Measurements from ENCODE around the gene SGCD.

Gene SGCD

DNA sequence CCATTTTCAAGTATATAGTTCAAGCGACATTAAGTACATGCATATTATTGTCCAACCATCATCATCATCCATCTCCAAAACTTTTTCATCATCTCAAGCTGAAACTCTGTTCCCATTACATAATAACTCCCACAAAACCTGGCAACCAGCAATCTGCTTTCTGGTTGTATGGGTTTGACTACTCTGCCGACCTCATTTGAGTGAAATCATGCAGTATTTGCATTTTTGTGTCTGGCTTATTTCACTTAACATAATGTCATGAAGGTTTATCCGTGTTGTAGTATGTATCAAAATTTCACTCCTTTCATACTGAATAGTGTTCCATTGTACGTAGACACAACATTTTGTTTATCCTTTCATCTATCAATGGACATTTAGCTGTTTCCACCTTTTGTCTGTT is 74.8 kb downstream of the SGCD start:
- DNase-seq (ENCODE audit: low read depth), result no peak

DNA sequence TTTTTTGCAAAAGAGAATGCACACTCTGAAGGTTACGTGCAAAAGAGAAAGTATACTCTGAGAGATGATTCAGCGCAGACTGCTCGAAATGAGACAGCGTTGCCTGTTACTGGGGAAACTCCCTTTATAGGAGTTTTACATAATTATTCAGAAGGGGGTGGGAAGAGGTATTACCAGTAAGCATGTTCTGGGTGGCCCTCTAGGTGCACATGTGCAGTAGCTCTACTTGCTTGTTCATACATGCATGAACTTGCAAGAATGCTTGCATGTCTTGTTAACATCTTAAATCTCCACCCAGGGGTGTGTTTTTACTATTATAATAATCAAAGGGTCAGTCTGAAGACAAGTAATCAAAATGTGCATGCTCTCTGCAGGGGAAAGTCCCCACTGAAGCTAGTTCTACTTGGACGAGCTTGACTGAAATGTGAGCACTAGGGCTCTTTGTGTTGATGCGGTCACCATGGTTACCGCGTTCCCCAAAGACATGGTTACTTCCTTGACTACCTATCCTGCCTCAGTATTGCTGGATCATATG is 75.5 kb downstream of the SGCD start:
- no peak for DNase-seq (ENCODE audit: low read depth)

DNA sequence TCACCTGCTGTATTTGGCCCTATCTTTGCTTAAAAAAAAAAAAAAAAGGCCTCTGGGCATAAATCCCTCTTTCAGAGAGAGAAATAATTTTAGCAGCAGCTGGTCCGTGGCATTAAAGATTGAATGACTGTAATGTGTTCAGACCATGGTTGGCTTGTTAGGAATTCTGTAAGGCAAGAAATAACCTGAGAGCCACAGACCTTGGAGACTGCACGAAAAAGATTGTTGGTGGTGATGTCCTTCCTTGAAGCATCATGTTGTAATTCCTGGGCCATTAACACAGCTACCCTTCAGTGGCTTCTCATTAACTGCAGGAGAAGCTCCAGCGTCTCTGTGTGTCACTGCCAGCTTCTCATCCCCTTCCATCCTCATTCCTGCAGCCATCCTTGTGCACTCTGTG is 79.0 kb downstream of the SGCD start:
- DNase-seq (ENCODE audit: low read depth), result no peak

DNA sequence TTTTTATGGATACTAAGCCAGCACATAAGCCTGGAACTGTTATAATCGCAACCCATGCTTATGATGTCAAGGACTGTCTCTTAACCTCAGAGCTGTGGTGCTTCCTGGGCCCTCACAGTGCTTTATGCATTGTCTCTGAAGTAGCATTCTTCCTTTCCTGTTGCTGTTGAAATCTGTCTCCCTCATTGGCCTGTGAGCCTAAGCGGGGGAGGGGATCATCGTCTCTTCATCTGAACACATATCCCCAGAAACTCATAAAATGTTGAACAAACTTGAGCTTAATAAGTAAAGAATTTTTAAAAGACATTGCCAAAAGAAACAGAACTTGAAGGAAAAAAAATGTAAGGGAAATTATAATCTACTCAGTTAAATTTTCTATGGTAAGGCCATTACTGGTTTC is 80.3 kb downstream of the SGCD start:
- no peak for DNase-seq (ENCODE audit: low read depth)

DNA sequence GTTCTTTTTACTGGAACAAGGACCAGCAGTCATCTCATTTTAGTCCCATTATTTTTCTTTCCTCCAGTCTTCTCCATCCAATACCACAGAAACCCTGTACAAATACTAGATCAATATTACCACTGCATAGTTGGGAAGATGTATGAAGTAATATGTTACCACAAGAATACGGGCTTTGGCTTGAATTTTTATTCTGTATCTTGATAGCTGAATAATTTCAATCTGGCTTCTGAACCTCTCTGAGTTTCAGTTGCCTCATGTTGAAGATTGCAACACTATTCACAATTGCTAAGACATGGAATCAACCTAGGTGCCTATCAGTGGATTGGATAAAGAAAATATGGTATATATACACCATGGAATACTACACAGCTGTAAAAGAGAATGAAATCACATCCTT is 82.9 kb downstream of the SGCD start:
- no peak for DNase-seq (ENCODE audit: low read depth)

DNA sequence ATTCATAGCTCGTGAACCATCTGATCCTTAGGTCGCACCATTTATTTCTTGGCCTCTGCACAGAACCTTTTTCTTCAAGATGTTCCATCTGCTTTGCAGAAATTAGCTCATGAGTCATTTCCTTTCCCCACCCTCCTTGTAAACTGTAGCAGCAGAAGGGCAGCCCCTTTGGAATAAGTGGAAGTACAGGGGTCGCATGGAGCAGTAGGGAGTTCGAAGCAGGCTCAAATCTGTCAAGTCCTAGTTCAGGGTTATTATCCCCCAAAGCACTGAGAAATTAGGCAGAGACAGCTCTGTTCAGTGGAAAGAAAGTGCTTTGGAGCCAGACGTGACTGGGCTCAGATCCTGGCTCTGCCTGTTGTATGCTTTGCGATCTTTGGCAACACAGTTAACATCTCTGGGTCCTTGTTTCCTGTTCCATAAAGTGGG is 84.2 kb downstream of the SGCD start:
- no peak for DNase-seq (ENCODE audit: low read depth)

DNA sequence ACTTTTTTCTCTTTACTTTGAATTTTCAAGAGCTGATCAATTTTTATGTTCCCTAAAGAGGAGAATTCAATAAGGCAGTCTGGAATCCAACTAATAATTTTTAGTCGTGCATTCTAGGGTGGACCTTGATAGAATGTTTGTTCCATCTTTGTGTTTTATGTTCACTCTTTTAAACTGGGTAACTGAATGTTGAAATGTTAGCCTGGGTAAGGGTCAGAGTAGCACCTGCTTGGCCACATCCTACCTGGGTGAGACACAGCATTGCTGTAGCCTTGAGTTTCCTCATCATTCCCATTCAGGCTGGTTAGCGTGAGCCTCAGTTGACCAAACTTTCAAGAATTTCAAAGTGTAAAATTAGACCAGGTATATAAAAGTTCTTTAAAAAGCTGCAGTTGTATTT is 85.0 kb downstream of the SGCD start:
- no peak for DNase-seq (ENCODE audit: low read depth)

DNA sequence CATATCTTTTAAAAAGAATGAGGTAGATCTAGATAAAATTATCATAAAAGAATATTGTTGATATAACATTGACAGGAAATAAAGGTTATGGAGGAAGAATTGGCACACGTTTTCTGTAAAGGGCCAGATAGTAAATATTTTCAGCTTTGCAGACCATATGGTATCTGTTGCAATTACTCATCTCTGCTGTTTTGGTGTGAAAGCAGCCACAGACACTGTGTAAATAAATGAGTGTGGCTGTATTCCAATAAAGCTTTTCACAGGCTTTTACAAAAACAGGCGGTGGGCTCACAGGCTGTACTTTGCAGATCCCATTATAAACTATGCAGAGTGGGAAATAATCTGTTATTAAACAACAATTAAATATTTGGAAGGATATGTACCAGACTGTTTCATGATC is 87.4 kb downstream of the SGCD start:
- DNase-seq (ENCODE audit: low read depth), result no peak

DNA sequence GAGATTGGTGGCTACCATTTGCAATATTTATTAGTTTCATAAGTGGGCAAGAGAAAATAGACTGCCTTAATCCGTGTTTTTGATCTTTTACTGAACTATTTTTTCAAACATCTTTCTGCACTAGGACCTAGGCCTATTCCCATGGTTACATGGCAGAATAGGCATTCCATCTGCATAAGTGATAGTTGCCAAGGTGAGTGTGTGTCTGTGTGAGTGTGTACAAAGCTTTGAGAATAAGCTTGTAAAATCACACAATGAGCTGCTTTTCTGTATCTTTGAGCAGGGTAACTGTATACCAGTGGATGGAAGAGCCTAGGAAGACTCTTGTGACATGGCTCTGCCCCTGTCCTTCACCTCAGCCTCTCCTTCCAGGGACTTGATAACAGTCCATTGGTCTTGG is 92.7 kb downstream of the SGCD start:
- DNase-seq (ENCODE audit: low read depth), result no peak

DNA sequence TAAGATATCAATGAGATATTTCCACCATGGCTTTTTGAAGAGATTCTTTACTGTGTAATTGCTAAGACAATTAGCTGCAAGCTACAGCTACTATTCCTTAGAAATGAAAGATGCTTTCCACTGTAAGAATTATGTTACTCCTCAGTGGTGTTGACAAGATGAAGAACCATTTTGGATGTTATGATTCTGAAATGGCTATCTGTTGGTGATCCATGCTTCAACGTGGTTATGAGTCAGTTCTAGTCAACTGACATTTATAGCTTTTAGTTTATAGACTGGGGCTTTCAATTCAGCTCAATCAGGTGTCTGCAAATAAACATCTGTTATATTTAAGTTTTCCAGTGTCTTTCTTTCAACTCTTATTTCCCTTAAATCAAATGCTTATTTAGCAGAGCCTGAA is 93.7 kb downstream of the SGCD start:
- DNase-seq (ENCODE audit: low read depth), result no peak

DNA sequence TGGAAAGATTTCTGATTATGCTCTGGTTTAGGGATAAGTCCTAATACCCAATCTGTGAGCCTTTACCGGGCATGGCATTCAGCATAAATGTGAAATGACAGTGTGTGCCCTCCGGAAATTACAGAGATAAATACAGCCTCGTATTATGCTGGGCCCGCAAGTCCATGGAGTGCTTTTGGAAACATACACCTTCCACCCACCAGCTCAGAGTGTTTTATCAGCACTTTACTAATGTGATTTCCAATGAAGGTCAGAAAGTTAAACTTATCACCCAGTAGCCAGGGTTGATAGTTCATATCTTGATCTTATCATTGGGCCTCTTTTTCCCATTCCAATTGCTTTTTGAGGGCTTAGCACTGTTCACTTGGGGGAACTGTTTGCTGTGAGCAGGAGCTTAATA is 94.8 kb downstream of the SGCD start:
- DNase-seq (ENCODE audit: low read depth), result no peak

DNA sequence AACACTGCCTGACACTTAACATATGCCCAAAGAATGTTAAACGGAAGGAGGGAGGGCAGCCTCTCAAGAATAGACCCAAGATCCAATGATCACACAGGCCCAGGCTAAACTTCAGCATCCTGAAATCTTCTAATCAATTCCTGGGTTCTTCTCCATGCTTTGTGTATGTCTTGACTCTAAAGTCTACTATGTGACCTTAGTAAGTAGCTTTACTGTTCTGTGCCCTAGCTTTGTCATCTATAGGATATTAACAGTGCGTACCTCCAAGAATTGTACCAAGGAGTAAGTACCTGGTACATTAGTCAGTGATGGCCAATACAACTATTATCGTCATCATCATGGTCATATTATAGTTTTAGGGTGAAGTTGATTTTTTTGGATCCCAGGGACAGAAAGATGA is 96.6 kb downstream of the SGCD start:
- no peak for DNase-seq (ENCODE audit: low read depth)

DNA sequence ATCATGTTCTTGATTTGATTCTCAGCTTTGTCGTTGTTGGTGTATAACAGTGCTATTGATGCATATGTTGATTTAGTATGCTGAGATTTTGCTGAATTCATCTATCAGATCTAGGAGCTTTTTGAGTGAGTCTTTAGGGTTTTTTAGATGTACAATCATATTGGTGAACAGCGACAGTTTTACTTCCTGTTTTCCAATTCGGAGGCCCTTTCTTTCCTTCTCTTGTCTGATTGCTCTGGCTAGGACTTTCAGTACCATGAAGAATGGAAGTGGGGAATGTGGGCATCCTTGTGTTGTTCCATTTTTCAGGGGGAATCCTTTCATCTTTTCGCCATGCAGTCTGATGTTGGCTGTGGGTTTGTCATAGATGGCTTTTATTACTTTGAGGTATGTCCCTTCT is 100.4 kb downstream of the SGCD start:
- no peak for DNase-seq (ENCODE audit: low read depth)

DNA sequence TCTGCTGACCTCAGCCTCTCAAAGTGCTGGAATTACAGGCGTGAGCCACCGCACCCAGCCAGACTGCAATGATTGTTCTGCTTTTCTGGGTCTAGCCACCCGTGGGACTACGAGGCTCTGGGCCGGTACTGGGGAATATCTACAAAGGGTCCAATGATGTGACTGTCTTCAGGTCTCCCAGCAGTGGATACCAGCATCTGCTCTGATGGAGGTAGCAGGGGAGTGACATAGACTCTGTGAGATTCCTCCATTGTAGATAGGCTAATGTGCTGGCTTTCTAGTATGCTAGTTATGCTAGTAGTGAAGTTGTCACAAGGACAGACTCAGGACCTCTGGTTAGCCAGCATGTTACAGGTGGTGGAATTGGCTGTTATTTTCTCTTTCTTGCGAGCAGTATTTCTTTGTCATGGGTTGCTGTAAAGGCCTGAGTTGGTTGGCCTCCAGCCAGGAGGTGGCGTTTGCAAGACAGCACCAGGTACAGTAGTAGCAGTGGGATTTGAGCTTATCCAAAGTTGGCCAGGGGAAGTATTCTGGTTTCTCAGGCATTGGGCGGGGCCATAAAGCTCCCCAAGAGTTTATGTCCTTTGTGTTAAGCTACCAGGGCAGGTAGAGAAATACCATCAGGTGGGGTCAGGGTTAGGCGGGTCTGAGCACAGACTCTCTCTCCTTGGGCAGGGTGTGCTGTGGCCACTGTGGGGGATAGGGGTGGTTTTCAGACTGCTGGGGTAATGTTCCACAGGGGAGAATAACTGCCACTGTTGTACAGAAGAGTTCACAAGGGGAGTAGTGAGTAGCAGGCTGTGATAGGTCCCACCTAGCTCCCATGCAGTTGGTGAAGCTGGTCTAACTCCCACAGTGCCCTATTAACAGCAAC is 105.2 kb downstream of the SGCD start:
- no peak for DNase-seq (ENCODE audit: low read depth)

DNA sequence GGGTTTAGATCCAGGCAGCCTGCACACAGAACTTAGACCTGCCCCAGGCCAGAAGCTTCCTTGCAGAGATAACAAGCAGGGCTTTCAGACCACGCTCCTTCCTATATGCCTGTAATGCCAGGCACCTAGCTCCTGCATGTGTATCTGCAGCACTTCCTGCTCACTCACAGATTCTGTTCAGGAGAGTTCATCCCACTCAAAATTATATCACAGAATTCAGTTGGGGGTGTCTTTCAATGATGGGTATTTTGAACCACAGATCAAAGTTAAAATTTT is 105.8 kb downstream of the SGCD start:
- no peak for DNase-seq (ENCODE audit: low read depth)

DNA sequence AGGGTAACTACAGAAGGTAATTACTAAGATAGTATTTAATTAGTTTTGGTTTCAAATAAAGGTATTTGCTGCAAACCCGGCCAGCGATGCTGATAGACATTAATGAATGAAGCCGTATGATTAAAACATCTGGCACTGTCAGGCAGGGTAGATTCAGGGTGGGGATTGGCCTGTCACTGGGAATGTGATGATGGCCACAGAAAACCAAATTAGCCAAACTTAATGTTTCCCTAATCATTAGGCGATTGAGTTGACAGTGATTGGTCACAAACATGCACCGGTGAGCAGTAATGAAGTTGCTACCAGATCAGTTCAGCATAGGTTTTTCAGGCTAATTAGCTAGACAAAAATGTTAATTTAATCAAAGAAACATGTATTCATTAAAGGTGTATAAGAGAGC is 107.5 kb downstream of the SGCD start:
- no peak for DNase-seq (ENCODE audit: low read depth)

DNA sequence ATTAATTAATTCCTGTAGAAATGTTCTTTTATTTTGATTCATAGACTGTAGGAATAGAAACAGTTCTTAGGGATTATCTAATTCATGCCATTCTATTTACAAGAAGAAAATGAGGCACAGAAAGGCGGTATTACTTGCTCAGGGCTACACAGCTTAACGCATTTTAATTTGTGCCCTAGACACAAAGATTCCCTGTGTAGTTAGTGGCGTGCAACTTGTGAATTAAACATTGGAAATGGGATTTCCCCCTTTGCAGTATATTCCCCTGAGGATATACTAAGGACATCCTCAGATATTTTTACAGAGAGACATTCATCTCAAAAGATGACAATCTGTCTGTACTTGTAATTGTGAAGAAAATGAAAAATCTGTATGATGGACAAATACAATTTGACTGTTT is 108.1 kb downstream of the SGCD start:
- no peak for DNase-seq (ENCODE audit: low read depth)

DNA sequence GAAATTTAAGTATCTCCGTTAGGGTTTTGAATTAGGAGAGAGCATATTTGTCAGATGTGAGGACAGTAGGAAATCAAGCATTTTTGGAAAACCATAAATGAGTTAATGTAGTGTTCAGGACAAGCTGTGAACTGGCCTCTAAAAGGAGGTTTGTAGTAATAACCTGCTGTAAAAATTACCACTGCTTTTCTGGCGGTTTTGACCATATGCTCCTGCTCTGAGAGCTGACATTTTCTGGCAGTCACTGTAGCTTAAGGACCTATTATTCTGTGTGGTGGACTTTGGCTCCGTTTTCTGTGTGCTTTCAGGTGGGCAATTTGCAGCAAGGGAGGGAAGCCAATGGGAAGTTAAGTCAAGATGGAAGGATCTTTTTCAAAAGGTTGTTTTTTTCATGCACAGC is 111.1 kb downstream of the SGCD start:
- no peak for DNase-seq (ENCODE audit: low read depth)

DNA sequence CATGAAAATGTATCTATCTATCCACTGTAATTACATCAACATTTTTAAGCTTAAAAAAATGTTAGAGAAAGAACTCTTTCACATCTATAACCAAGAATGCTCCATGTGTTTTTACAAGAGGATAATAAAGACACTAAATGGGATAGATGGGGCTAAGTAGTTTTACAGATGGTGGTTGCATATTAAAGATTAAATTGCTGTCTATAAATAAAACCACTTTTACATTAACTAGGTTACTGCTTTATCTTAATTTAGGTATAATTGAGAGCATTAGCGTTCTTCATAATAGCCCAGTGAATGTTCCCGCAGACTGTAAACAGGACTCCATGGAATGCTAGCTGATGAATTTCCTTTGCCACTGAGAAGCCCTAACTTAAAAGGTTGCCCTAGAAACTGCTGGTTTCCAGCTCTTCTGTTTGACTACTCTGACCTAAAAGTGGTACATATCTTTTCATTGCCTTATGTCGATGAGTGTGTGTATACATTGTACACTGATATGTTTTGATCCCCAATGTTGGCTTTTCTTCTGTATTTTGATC is 117.9 kb downstream of the SGCD start:
- DNase-seq (ENCODE audit: low read depth), result no peak

DNA sequence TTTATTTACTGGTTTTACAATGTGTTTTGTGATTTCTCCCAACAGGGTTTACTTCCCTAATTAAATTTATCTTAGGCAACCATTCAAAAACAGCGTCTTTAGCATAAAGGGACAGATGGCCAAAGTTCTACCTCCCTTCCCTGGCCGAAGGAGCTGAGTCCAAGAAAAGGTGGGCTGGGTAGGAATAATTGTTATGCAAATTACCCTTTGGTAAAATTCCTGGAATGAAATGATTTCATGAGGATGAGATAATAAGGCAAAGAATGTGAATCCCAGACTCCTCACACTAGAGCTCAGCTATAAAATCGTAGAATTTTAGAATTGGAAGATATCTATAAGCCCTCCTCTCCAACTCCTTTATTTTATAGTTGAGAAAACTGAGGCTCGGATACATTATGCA is 119.6 kb downstream of the SGCD start:
- DNase-seq (ENCODE audit: low read depth), result no peak

DNA sequence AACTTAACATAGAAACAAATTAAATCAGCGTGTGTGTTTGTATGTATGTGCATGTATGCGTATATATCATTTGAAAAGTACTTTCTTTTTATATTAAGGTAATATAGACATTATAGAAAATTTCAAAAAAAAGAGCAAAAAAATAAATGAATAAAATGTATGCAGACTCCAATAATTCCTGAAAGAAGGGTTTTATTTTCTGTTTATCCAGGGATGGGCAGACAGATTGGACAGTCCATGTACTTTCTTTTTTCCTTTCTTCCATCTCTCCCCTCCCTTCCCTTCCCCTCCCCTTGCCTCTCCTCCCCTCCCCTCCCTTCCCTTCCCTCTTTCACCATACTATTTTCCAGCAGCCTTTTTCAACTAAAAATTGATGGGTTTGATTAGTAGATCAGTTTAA is 123.8 kb downstream of the SGCD start:
- no peak for DNase-seq (ENCODE audit: low read depth)

DNA sequence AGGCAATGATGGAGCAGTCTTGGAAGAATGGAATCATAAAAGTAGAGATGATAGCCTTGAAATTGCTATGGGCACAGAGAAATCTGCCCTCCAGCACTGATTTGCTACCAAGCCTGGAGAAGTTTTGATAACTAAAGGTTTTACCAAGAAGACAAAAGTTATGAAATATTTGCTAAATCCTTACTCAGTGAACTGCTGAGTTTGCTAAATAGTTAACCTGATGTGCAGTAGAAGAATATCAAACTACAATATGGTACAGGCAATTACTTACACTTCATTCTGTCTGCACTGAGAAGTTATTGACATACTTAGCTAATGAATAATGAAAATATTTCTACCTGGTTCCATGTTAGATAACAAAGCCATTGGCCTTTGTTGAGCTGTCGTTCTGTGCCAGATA is 124.5 kb downstream of the SGCD start:
- DNase-seq (ENCODE audit: low read depth), result no peak

DNA sequence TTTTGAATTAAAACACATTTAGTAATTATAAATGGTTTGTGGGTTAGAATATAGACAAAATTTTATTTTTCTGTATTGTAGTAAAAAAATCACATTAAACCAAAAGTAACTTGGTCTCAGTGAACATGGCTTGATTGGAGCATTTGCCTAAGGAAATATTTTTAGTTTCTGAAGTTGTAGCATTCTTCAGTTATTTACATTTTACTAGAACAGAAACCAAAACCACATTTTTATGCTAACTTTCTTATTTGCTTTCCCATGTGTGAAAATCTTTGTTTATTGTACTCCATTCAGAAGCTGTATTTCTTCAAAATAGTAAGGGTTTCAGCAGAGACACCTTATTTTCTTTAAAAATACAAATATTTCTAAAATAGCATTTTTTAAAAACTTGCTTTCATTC is 129.9 kb downstream of the SGCD start:
- no peak for DNase-seq (ENCODE audit: low read depth)

DNA sequence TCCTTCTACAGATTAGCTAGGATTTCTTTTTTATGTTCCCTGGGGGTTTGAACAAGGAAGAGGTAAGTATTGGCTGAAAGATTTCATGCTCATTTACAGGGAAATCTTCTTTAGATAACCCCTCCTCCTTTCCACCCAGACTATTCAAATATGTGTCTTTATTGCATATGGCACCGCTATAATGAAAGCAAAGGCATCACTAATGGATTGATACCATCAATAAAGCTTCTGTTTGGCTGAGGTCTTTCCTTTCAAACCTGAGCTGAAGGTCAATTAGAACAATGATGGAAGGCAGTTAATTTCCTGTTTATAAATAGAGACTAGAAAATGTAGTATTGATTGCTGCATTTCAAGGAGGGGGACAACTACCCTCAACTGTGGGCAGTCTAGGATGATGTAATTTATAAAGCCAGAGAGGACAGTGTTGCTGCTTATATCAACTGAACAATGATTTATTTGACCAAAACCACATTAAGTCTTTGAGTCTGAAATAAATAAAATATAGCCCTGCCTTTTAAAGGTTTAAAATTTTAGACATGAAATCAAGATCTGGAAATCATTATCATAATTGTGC is 132.9 kb downstream of the SGCD start:
- DNase-seq (ENCODE audit: low read depth), result no peak
